HepG2 (cell line): ENCODE results near the gene MMP24OS. TPM values are rescaled to one million over a fixed set of nuclear protein-coding genes. Genes with fewer than 3 reads are reported as not detected.

Experiments used
- HNF4G ChIP-seq, 2 experiments: sonication (generic) in 1 of 2; formaldehyde crosslinking in 1 of 2; IDR thresholded peaks; 2 replicates each; pipeline versions ENCODE4 v1.4.0 to v1.6.1; 2011 to 2020; ENCODE audit warnings: borderline replicate concordance in 2 of 2, low read depth in 2 of 2, mild to moderate bottlenecking in 2 of 2, low read length in 1 of 2, missing genetic modification reagents in 1 of 2, moderate library complexity in 1 of 2
- HNRNPUL1 ChIP-seq: fragments of 200-400 bp; formaldehyde crosslinking; IDR thresholded peaks from 2 replicates; pipeline ENCODE4 v1.6.1; 2017; ENCODE audit warnings: low read depth, mild to moderate bottlenecking, low read length, moderate library complexity
- JUND ChIP-seq: sonication (generic); formaldehyde crosslinking; IDR thresholded peaks from 2 replicates; pipeline ENCODE4 v1.8.0; 2022; ENCODE audit warnings: mild to moderate bottlenecking, missing genetic modification reagents
- SOX6 ChIP-seq, 2 experiments: fragments of 450-650 bp in 1 of 2; sonication (generic) in 1 of 2; formaldehyde crosslinking in 1 of 2; IDR thresholded peaks; 2 replicates each; pipeline versions ENCODE4 v1.4.0 to v1.6.1; 2017 to 2020; ENCODE audit warnings: antibody characterized with exemption in 1 of 2, mild to moderate bottlenecking in 1 of 2, missing genetic modification reagents in 1 of 2
- ZFX ChIP-seq: sonication (generic); formaldehyde crosslinking; IDR thresholded peaks from 2 replicates; pipeline ENCODE4 v1.4.0; 2020; ENCODE audit warnings: mild to moderate bottlenecking, low read depth, missing genetic modification reagents, moderate library complexity
- ZNF451 ChIP-seq: sonication (generic); formaldehyde crosslinking; IDR thresholded peaks from 2 replicates; pipeline ENCODE4 v1.5.0; 2020; ENCODE audit warnings: mild to moderate bottlenecking, missing genetic modification reagents
- ZNF510 ChIP-seq: sonication (generic); formaldehyde crosslinking; IDR thresholded peaks from 2 replicates; pipeline ENCODE4 v1.4.0; 2020; ENCODE audit warnings: low read depth, mild to moderate bottlenecking, missing genetic modification reagents
- polyA plus RNA-seq, 8 experiments: library from polyadenylated mRNA; depleted of rRNA in 3 of 8; stranded (reverse) in 7 of 8; unstranded in 1 of 8; fragments of >200 nt; fragmentation: Illumina TruSeq in 4 of 8; extraction: Trizol in 4 of 8; gene quantifications; 2 replicates each; pipeline versions ENCODE4 v1.2.1 to v1.2.3, GENCODE V29; 2011 to 2016; ENCODE audit warnings: low read depth in 4 of 8, missing spikeins in 1 of 8, mixed read lengths in 1 of 8; ENCODE audit not compliant: insufficient read depth in 1 of 8
- total RNA-seq, 5 experiments: library from RNA; depleted of rRNA; stranded (reverse); fragments of >200 nt; fragmentation: Illumina TruSeq; extraction: Trizol; gene quantifications; 2 replicates each; pipeline ENCODE4 v1.2.3, GENCODE V29; 2016; ENCODE audit warnings: low read depth in 1 of 5
- TF ChIP-seq, protein P1 (sequence below): sonication (generic); formaldehyde crosslinking; IDR thresholded peaks from 2 replicates; pipeline ENCODE4 v1.5.0; 2020; ENCODE audit warnings: mild to moderate bottlenecking, missing genetic modification reagents, moderate library complexity
- TF ChIP-seq, protein P2 (sequence below): sonication (generic); IDR thresholded peaks from 2 replicates; pipeline ENCODE4 v1.6.1; 2016; ENCODE audit warnings: low read depth, borderline replicate concordance
- TF ChIP-seq, protein P3 (sequence below): sonication (generic); formaldehyde crosslinking; IDR thresholded peaks from 2 replicates; pipeline ENCODE4 v1.8.1; 2023; ENCODE audit warnings: mild to moderate bottlenecking, missing genetic modification reagents
- TF ChIP-seq, protein P4 (sequence below): sonication (generic); formaldehyde crosslinking; IDR thresholded peaks from 2 replicates; pipeline ENCODE4 v1.5.0; 2020; ENCODE audit warnings: mild to moderate bottlenecking, missing genetic modification reagents
- TF ChIP-seq, protein P5 (sequence below): sonication (generic); formaldehyde crosslinking; IDR thresholded peaks from 2 replicates; pipeline ENCODE4 v1.4.0; 2020; ENCODE audit warnings: mild to moderate bottlenecking, missing genetic modification reagents
- TF ChIP-seq, protein P6 (sequence below): sonication (generic); formaldehyde crosslinking; IDR thresholded peaks from 2 replicates; pipeline ENCODE4 v1.8.1; 2023; ENCODE audit warnings: missing genetic modification reagents, inconsistent platforms, borderline replicate concordance

MMP24OS gene
- total and polyA plus RNA-seq, 2 of the 13 experiments (the other 11 are each of a cell fraction or from before 2014, with no cell fraction given): 6.0 to 8.5 TPM

DNA sequence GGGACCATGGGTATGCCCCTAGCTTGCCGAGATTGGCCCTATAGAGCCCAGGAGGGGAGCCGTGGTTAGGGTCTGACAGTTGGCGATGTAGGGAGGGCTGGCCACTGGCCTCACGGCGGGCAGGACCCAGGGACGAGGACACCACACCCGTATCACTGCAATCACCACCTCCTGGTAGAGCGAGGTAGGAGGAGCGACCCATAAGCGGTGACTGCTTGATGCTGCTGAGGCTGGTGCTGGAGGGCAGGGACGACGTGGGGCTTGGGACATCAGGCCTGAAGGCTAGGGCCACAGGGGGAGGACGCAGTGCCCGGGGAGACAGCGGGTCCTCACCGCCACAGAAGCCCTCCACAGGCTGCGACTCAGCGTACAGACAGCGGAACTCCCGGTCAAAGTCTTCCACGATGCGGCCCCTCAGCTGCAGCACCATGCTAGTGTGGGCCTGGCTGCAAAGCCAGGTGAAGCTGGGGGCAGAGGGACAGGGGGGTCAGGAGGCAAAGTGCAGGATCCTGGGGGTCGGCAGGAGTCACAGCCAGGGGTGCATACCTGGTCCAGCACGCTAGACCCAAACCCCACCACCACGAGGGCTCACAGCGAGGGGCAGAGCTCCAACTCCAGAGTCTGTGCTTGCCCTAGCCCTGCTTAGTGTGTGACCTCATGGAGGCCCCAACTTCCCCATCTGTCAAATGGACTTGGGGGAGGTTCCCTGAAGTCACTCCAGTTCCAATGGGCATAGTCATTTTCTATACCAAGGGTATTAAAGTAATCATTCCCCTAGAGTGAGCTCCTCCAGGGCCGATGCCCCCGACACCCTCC is 9.8 kb upstream of the MMP24OS start (continued):
- TF ChIP-seq, protein P1, sequence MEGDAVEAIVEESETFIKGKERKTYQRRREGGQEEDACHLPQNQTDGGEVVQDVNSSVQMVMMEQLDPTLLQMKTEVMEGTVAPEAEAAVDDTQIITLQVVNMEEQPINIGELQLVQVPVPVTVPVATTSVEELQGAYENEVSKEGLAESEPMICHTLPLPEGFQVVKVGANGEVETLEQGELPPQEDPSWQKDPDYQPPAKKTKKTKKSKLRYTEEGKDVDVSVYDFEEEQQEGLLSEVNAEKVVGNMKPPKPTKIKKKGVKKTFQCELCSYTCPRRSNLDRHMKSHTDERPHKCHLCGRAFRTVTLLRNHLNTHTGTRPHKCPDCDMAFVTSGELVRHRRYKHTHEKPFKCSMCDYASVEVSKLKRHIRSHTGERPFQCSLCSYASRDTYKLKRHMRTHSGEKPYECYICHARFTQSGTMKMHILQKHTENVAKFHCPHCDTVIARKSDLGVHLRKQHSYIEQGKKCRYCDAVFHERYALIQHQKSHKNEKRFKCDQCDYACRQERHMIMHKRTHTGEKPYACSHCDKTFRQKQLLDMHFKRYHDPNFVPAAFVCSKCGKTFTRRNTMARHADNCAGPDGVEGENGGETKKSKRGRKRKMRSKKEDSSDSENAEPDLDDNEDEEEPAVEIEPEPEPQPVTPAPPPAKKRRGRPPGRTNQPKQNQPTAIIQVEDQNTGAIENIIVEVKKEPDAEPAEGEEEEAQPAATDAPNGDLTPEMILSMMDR (CRISPR knock-in tag): 0 out of 2 replicates have a peak, but pooled peaks have one; percentile 23
- TF ChIP-seq, protein P2, sequence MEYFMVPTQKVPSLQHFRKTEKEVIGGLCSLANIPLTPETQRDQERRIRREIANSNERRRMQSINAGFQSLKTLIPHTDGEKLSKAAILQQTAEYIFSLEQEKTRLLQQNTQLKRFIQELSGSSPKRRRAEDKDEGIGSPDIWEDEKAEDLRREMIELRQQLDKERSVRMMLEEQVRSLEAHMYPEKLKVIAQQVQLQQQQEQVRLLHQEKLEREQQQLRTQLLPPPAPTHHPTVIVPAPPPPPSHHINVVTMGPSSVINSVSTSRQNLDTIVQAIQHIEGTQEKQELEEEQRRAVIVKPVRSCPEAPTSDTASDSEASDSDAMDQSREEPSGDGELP: peak; percentile 19; the same call in 1 of the 2 replicates
- TF ChIP-seq, protein P3, sequence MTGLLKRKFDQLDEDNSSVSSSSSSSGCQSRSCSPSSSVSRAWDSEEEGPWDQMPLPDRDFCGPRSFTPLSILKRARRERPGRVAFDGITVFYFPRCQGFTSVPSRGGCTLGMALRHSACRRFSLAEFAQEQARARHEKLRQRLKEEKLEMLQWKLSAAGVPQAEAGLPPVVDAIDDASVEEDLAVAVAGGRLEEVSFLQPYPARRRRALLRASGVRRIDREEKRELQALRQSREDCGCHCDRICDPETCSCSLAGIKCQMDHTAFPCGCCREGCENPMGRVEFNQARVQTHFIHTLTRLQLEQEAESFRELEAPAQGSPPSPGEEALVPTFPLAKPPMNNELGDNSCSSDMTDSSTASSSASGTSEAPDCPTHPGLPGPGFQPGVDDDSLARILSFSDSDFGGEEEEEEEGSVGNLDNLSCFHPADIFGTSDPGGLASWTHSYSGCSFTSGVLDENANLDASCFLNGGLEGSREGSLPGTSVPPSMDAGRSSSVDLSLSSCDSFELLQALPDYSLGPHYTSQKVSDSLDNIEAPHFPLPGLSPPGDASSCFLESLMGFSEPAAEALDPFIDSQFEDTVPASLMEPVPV: peak; percentile 78; the same call in 1 of the 2 replicates
- TF ChIP-seq, protein P4, sequence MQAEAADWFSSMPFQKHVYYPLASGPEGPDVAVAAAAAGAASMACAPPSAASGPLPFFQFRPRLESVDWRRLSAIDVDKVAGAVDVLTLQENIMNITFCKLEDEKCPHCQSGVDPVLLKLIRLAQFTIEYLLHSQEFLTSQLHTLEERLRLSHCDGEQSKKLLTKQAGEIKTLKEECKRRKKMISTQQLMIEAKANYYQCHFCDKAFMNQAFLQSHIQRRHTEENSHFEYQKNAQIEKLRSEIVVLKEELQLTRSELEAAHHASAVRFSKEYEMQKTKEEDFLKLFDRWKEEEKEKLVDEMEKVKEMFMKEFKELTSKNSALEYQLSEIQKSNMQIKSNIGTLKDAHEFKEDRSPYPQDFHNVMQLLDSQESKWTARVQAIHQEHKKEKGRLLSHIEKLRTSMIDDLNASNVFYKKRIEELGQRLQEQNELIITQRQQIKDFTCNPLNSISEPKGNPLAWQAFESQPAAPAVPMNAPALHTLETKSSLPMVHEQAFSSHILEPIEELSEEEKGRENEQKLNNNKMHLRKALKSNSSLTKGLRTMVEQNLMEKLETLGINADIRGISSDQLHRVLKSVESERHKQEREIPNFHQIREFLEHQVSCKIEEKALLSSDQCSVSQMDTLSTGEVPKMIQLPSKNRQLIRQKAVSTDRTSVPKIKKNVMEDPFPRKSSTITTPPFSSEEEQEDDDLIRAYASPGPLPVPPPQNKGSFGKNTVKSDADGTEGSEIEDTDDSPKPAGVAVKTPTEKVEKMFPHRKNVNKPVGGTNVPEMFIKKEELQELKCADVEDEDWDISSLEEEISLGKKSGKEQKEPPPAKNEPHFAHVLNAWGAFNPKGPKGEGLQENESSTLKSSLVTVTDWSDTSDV (CRISPR knock-in tag): peak; percentile 37; the same call in 1 of the 2 replicates
- TF ChIP-seq, protein P5, sequence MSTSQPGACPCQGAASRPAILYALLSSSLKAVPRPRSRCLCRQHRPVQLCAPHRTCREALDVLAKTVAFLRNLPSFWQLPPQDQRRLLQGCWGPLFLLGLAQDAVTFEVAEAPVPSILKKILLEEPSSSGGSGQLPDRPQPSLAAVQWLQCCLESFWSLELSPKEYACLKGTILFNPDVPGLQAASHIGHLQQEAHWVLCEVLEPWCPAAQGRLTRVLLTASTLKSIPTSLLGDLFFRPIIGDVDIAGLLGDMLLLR: peak; percentile 14; the same call in 1 of the 2 replicates
- TF ChIP-seq, protein P6, sequence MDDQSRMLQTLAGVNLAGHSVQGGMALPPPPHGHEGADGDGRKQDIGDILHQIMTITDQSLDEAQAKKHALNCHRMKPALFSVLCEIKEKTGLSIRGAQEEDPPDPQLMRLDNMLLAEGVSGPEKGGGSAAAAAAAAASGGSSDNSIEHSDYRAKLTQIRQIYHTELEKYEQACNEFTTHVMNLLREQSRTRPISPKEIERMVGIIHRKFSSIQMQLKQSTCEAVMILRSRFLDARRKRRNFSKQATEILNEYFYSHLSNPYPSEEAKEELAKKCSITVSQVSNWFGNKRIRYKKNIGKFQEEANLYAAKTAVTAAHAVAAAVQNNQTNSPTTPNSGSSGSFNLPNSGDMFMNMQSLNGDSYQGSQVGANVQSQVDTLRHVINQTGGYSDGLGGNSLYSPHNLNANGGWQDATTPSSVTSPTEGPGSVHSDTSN (CRISPR knock-in tag): no peak
- TF ChIP-seq ZFX: peak; percentile 53; the same call in 1 of the 2 replicates
- TF ChIP-seq ZNF451 (CRISPR knock-in tag): peak; percentile 66; the same call in 1 of the 2 replicates
- TF ChIP-seq ZNF510: no peak
- TF ChIP-seq HNRNPUL1: no peak
- peak; percentile 49; the same call in 1 of the 2 replicates for TF ChIP-seq HNF4G (IDR thresholded peaks at IDR 0.05; ENCODE audit: borderline replicate concordance, low read depth, low read length)
- TF ChIP-seq HNF4G (CRISPR knock-in tag; IDR thresholded peaks at IDR 0.05; ENCODE audit: borderline replicate concordance, low read depth): no peak
- no peak for TF ChIP-seq JUND (CRISPR knock-in tag)
- no peak for TF ChIP-seq SOX6 (IDR thresholded peaks at IDR 0.05)
- TF ChIP-seq SOX6 (CRISPR knock-in tag; IDR thresholded peaks at IDR 0.05): peak; percentile 23; the same call in 1 of the 2 replicates
